HG03575 (cell line): ENCODE measurements around the gene HECTD1.
"Not testable (repeated sequence)": the region's sequence is repeated elsewhere in the genome, so short reads cannot be mapped to it uniquely, and the experiment has no call there.

ENCODE experiments used
- ATAC-seq: cut with Tn5 transposase; IDR thresholded peaks from one replicate; pipeline ENCODE4 v1.9.1; 2021; ENCODE audit not compliant: unreplicated experiment, insufficient number of reproducible peaks, low FRiP score; ENCODE audit errors: extremely low read depth

The HECTD1 gene

DNA sequence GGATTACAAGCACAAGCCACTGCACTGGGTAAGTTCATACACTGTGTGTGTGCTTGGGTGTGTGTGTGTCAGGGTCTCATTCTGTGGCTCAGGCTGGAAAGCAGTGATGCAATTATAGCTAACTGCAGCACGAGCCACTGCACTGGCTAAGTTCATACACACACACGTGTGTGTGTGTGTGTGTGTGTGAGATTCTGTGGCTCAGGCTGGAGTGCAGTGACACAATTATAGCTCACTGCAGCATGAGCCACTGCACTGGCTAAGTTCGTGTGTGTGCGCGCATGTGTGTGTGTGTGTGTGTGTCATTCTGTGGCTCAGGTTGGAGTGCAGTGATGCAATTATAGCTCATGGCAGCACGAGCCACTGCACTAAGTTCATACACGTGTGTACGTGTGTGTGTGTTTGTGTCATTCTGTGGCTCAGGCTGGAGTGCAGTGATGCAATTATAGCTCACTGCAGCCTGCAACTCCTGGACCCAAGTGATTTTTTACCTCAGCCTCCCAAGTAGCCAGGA lies 85.4 kb downstream of the HECTD1 start:
- ATAC-seq, result no peak

DNA sequence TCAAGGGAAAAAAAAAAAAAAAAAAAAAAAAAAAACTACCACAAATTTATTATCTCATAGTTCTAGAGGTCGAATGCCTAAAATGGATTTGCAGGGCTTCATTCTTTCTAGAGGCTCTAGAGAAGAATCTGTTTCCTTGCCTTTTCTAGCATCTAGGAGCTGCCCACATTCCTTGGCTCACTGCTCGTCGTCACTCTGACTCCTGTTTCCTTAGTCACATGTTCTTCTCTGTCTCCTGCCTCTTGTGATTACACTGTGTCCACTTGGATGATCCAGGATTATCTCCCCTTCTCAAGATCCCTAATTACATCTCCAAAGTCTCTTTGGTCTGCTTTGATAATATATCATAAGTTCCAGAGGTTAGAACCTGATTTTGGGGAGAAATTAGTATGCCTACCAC lies 88.7 kb downstream of the HECTD1 start:
- no peak for ATAC-seq

DNA sequence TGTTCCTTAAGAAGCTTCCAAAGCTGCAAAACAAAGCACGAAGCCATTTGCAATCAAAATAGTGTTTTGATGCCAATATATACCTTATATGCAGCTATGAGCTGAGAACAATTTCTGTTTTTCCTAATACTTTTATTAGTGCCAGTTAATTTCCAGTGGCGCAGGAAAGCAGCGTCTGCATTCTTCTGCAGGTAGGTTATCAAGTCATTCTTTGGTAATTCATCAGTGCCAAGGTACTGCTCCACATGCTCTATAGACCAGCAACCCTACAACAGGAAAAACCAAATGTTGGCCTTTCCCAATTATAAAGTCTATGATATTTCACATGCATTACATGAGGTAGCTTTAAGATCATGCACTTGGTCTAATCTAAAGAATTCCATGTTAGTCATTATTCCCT lies 93.8 kb downstream of the HECTD1 start:
- ATAC-seq, result no peak

DNA sequence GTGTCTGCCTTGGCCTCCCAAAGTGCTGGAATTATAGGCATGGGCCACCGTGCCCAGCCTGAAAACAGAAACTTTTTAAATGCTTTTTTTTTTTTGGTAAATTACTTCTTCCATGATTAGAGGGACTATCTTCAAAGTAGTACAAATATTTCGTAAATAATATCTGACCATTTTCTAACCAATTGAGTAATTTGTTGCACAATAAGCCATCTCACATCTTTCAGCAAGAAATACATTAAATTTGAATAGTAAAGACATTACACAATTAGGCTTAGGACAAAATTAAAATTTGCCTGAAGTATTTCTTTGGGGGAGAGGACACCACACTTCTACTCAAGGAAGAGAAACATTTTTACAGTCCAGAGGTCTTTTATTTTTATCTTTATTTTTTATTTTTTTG lies 96.7 kb downstream of the HECTD1 start:
- ATAC-seq, result no peak

DNA sequence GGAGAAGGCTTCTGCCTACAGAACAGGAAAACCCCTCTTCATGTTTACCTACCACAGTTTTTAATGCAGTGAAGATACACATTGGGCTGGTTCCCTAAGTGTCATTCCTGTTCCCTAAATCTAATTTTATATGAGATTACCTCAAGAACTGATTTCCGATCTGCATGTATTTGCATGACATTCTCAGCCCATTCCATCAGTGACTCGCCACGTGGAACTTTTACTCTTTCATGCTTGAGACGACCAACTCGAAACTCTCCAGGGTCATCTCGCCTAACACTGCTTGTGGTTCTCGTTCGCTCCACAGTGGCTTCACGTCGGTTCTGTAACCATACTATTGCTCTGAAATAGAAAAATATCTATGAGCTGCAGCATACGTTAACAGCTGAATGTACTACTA lies 98.3 kb downstream of the HECTD1 start:
- ATAC-seq, result no peak

DNA sequence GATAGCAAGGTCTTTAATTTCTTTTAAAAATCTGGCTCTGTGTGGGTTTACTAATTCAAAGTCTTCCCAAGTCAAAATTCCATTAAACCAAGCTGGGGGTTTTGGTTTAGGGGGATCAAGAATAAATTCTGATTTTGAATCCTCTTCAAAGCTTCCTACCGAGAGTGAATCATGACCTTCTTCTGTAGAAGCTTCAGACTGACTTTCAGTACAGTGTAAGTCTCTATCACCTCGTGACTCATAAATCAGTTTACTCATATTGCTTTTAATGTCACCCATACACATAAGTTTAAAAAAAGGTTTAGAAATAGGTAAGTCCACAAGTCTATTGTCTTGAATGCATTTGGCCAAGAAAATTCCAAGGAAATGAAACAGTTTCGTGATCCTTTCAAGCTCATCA lies 100.8 kb downstream of the HECTD1 start:
- ATAC-seq, result no peak

DNA sequence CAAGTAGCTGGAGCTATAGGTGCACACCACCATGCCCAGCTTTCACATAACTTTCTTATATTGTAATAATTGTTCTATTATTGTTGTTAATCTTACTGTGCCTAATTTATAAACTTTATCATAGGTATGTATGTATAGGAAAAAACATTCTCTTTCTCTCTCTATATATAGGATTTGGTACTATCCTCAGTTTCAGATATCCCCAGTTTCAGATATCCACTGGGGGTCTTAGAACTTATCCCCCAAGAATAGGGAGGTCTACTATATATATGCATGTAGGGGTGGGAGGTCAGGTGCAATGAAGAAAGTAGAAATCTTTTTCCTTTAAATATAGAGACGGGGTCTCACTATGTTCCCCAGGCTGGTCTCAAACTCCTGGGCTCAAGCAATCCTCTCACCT lies 110.5 kb downstream of the HECTD1 start:
- no peak for ATAC-seq

DNA sequence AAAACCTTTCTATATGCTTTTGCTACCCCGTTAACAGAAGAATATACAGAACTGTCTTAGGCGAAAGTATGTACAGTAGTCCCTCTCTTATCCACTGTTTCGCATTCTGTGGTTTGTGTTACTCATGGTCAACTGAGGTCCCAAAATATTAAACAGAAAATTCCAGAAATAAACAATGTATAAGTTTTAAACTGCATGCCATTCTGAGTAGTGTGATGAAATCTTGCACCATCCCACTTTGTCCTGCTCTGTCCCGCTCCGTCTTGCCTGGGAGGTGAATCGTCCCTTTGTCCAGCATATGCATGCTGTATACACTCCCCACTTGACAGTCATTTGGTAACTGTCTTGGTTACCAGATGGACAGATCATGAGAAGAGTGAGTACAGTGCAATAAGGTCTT lies 111.3 kb downstream of the HECTD1 start:
- ATAC-seq, result no peak

DNA sequence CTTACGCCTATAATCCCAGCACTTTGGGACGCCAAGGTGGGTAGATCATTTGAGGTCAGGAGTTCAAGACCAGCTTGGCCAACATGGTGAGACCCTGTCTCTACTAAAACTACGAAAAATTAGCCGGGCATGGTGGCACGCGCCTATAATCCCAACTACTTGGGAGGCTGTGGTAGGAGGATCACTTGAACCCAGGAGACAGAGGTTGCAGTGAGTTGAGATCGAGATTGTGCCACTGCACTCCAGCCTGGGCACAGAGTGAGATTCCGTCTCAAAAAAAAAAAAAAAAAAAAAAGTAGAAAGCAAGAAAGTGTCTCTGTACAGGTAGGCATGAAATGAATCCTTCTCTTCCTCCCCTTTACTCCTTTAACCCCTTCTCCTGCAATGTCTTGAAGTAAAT lies 111.8 kb downstream of the HECTD1 start:
- ATAC-seq, result not testable (repeated sequence)

DNA sequence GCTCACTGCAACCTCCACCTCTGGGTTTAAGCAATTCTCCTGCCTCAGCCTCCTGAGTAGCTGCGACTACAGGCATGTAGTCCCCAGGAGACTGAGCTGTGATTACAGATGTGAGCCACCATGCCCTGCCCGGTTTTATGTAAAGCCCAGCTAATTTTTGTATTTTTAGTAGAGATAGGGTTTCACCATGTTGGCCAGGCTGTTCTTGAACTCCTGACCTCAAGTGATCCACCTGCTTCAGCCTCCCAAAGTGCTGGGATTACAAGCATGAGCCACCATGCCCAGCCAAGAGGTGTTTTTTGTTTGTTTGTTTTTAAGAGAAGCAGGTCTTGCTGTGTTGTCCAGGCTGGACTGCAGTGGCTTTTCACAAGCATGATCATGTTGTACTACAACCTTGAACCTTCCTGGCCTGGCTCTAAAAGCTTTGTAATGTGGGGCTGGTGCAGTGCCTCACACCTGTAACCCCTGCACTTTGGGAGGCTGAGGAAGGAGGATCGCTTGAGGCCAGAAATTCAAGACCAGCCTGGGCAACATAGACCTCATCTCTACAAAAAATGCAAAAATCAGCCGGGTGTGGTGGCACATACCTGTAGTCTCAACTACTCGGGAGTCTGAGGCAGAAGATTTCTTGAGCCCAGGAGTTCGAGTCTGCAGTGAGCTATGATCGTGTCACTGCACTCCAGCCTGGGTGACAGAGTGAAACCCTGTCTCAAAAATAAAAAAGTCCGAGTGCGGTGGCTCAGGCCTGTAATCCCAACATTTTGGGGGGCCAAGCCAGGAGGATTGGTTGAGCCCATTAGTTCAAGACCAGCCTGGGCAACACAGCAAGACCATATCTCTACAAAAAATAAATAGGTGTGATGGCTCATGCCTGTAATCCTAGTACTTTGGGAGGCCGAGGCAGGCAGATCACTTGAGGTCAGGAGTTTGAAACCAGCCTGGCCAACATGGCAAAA lies 113.4 kb downstream of the HECTD1 start:
- ATAC-seq, result not testable (repeated sequence)

DNA sequence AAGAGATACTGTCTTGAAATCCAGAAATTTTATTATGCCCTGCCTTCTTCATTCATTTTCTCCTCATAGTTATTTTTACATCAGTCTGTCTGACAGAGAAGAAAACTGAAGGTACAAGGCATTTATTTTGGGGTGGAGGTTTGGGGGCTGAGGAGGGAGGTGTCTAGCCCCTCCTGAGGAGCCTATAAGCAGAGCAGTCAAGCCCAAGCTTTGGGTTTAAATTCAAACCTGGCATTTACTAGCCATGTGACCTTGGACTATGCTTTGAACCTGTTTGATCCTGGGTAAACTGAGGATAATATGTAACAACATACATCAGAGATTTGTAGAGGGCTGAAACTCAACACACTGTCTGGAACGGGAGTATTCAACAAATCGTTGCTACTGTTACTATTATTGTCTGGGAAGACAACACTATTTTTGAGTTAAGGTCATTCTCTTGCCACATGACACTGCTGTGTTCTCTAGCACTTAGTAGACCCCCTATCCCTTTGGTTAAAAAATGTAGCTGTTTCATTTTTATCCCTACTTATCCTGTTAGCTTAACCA lies 115.4 kb downstream of the HECTD1 start:
- ATAC-seq, result no peak

DNA sequence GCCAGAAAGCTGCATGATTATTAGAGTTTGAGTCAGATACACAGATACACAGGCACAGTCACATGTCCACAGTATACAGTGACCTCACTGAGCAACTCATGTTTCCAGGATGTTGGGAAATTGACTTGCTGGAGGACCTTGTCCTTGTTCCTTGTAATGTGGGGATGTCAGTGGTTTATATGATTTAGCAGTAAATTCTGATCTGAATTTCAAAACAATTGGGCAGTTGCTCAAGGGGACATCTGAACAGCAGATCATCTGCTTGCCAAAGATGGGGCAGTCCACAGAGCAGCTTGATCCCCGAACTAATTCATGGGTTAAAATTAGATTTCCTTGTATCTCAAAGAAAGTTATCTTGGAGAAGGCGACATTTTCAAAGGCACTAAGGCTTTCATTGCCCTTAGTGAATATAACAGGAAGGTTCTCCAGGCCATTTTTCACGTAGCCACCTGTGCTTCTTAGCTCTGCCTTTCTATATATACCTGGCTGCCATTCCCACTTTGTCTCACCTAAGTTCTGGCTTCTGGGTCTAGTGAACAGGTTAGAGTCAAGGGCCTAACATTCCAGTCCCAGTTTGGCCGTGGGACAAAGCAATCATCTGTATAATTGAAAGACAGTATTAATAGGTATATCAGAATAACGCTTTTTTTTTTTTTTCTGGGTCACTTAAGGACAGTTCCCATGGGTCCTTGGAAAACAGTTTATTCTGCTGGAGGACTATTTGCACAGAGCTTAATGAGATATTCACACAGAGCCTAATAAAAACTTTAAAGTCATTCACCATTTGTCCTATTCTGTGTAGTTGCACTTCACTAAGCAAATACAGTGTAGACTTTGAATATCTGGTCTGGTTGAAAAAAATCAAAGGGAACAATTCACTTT lies 116.5 kb downstream of the HECTD1 start:
- ATAC-seq, result no peak

DNA sequence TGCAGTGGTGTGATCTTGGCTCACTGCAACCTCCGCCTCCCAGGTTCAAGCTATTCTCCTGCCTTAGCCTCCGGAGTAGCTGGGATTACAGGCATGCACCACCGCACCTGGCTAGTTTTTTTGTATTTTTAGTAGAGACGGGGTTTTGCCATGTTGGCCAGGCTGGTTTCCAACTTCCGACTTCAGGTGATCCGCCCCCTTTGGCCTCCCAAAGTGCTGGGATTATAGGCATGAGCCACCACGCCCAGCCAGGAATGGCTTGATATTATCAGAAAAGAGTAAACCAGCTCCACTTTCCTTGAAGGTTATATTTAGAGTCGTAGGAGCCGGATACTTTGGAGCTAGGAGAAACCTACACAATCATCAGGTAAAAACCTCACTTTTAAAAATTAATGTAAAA lies 121.1 kb downstream of the HECTD1 start:
- ATAC-seq, result not testable (repeated sequence)

DNA sequence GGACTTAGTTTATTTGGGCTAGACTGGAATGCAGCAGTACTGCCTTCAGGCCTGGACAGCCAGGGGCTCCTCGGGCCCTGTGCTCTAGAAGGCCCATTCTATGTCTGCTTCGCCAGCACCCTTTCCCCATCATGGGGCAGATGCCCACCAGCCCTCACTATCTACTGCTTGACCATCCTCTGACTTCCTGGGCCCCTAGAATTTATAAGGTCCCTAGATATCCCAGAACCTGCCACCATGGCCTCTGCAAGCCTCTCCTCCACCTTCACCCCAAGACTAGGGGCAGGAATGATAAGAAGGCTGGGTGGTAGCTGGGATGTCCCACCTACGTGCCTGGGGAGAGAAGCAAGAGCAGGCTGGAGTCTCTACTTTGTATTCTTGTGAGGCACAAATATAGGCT lies 122.6 kb downstream of the HECTD1 start:
- no peak for ATAC-seq

DNA sequence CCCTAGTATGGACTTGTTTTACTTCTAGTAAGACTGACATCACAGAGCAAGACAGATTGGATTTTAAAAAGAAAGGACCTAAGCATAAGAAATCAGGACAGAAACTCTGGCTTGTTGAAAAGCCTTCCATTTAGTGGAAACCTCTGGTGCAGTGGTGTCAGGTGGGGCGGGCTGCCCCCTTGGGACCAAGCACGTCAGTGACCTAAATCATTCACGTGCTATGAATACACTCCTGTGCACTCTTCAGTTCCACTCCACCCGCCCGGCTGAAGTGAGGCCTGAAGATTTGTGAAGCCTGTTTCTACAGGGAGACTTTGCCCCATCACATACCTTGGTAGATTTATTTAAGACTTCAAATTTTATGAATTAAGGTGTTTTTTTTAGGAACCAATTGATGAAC lies 123.2 kb downstream of the HECTD1 start:
- ATAC-seq, result no peak

DNA sequence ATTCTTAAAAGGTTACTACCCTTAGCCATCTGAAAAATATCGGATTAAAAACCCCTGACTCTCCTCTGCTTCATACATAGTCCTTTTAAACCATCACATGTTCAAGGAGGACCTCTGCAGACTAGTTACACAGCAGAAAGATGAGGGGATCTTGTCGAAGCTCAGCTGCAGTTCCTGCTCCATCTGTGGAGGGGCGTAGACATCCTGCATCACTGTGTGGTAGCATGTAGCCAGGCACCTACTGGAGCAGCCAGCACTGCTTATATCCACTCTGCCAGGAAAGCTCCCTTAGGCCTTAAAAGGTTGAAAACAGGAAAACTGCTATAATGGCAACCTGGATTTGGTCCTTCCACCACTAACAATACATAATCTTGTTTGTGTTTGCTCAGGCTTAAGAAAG lies 123.8 kb downstream of the HECTD1 start:
- no peak for ATAC-seq

DNA sequence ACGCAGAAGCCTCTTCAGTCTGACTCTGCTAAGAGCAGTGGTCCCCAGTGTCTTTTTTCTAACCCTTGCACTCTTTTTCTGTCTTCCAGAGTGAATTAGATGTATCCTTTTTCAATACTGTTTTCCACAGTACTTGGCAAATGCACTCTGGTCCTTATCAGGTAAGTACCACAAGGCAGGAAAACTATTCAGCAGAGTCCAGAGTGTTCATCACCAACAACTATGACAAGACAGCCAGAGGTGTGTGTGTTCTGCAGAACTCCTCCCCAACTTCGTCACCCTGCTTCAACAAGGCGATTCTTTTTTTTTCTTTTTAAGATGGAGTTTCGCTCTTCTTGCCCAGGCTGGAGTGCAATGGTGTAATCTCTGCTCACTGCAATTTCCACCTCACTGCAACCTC lies 127.1 kb downstream of the HECTD1 start:
- ATAC-seq, result no peak

DNA sequence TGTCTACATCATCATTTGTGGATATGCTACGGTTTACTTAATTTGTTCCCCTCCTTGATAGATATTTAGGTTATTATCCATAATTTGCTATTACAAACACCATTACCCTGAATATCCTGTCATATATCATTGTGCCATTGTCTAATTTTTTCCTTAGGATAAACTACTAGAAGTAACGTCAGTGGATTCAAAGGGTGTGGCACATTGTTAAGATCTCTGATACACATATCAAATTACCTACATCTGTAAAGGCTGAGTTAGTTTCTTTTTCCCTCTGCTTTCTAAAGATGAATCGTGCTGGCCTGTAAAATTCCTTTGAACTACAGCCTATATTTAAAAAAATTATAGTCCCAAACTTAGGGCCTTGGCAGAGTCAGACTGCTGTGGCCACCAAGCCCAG lies 127.5 kb downstream of the HECTD1 start:
- ATAC-seq, result no peak

DNA sequence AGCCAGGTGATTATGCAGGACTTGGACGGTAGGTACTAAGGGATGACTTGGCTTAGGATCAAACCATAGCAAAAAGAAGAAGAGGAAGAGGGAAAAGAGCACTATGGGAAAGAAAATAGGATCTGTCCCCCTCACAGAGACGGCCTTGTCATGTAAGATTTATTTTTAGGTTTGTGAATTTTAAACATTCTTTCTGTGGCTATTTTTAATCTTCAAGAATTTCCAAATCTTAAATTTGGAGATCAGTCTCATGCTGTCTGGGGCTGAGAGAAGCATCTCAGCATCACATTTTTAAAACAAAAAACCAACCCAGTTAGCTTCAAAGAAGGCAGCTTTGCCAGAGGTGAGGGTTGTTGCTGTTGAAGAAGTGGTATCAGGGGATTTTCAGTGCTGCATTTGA lies 128.8 kb downstream of the HECTD1 start:
- ATAC-seq, result no peak

DNA sequence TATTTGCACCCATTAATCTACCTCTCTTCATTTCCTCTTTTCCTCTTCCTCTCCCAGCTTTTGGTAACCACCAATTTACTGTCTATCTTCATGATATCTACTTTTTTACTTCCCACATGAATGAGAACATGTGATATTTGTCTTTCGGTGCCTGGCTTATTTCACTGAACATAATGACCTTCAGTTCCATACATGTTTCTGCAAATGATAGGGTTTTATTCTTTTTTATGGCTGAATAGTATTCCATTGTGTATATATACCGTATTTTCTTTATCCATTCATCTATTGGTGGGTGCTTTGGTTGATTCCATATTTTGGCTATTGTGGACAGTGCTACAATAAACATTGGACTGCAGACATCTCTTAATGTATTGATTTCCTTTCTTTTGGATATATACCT lies 132.4 kb downstream of the HECTD1 start:
- ATAC-seq, result no peak
